A549 (cell line): ENCODE data around the gene PSMD5. TPM values are rescaled to one million over a fixed set of nuclear protein-coding genes. Genes with fewer than 3 reads are reported as not detected.
A peak's percentile ranks its signal among the peaks of the same experiment; 100 is the strongest.

Source experiments
- ATAC-seq, 2 experiments: fragments of 200-7000 bp in 1 of 2; fragments of >200 bp in 1 of 2; cut with Nextera tagmentation in 1 of 2; cut with Tn5 transposase in 1 of 2; 3 replicates each; pipeline versions ENCODE4 v1.8.0 to v1.9.1; 2018 to 2020; ENCODE audit warnings: mild to moderate bottlenecking in 1 of 2, moderate library complexity in 1 of 2
- CTCF ChIA-PET: fragments of 300-600 bp; sonication (Branson Sonifier 250); formaldehyde crosslinking; extraction: SDS; loops from one replicate; lab custom pipeline; 2021; ENCODE audit warnings: antibody characterized with exemption, inconsistent platforms; lab: Yijun Ruan, JAX
- POLR2A ChIA-PET: fragments of 350-600 bp; formaldehyde crosslinking; extraction: SDS; loops from one replicate; lab custom pipeline; 2021; ENCODE audit warnings: antibody characterized with exemption, inconsistent platforms; lab: Yijun Ruan, JAX
- DNase-seq, 2 experiments: peaks; one replicate each; pipeline versions ENCODE4 v3.0.0 to v3.0.0-alpha.2; 2011 to 2016; ENCODE audit warnings: low read depth in 1 of 2, low spot score in 1 of 2
- FAIRE-seq: peaks from 2 replicates; lab custom pipeline; 2011; peaks lifted over from hg19 to GRCh38; lab: Jason Lieb, UNC
- H3K27ac ChIP-seq, 2 experiments: fragments of >200 bp; sonication (Bioruptor Twin); formaldehyde crosslinking; 3 replicates each; pipeline ENCODE4 v1.5.1; 2016 to 2017
- H3K4me1 ChIP-seq: fragments of >200 bp; sonication (Bioruptor Twin); formaldehyde crosslinking; 3 replicates; pipeline ENCODE4 v1.6.1; 2016
- H3K4me2 ChIP-seq: fragments of >200 bp; sonication (Bioruptor Twin); formaldehyde crosslinking; 3 replicates; pipeline ENCODE4 v1.6.1; 2016
- H3K4me3 ChIP-seq: fragments of >200 bp; sonication (Bioruptor Twin); formaldehyde crosslinking; 3 replicates; pipeline ENCODE4 v1.5.1; 2016
- H3K9me3 ChIP-seq: fragments of >200 bp; sonication (Bioruptor Twin); formaldehyde crosslinking; 3 replicates; pipeline ENCODE4 v1.6.1; 2016
- ATOH8 ChIP-seq: fragments of 250-450 bp; sonication (Bioruptor Pico); IDR thresholded peaks from 2 replicates; pipeline ENCODE4 v1.5.0; 2020; ENCODE audit warnings: low read depth, mild to moderate bottlenecking, moderate library complexity
- CBX2 ChIP-seq: fragments of 200-600 bp; sonication (generic); IDR thresholded peaks from 2 replicates; pipeline ENCODE4 v1.6.1; 2016; ENCODE audit warnings: low read depth, mild to moderate bottlenecking, borderline replicate concordance
- CBX8 ChIP-seq: fragments of 200-600 bp; sonication (generic); IDR thresholded peaks from 2 replicates; pipeline ENCODE4 v1.6.1; 2016
- CEBPB ChIP-seq, 2 experiments: fragments of >200 bp in 1 of 2; sonication (Bioruptor Twin) in 1 of 2; formaldehyde crosslinking in 1 of 2; IDR thresholded peaks; 2 replicates each; pipeline ENCODE4 v1.6.1; 2012 to 2016
- CHD4 ChIP-seq: fragments of 200-600 bp; sonication (generic); IDR thresholded peaks from 2 replicates; pipeline ENCODE4 v1.6.1; 2016; ENCODE audit warnings: antibody characterized with exemption, mild to moderate bottlenecking, borderline replicate concordance
- EP300 ChIP-seq, 2 experiments: fragments of >200 bp; sonication (Bioruptor Twin); formaldehyde crosslinking; IDR thresholded peaks; 2 replicates in 1 of 2; 3 replicates in 1 of 2; pipeline ENCODE4 v1.6.1; 2016 to 2017
- FOXS1 ChIP-seq: fragments of 250-450 bp; sonication (Bioruptor Pico); IDR thresholded peaks from 2 replicates; pipeline ENCODE4 v1.5.0; 2020; ENCODE audit warnings: mild to moderate bottlenecking, moderate library complexity
- HEYL ChIP-seq: fragments of 250-450 bp; sonication (Bioruptor Pico); IDR thresholded peaks from 2 replicates; pipeline ENCODE4 v1.8.0; 2021; ENCODE audit warnings: mild to moderate bottlenecking, moderate library complexity
- HOXB13 ChIP-seq: fragments of 250-450 bp; sonication (Bioruptor Pico); IDR thresholded peaks from 2 replicates; pipeline ENCODE4 v1.5.0; 2020; ENCODE audit warnings: low read depth, mild to moderate bottlenecking, moderate library complexity
- JUNB ChIP-seq: fragments of >200 bp; sonication (Bioruptor Twin); formaldehyde crosslinking; IDR thresholded peaks from 2 replicates; pipeline ENCODE4 v1.6.1; 2016
- MAFK ChIP-seq: fragments of 450-650 bp; IDR thresholded peaks from 2 replicates; pipeline ENCODE4 v1.6.1; 2014; ENCODE audit not compliant: partially characterized antibody
- MAZ ChIP-seq: fragments of 150-350 bp; IDR thresholded peaks from 2 replicates; pipeline ENCODE4 v1.6.1; 2014; ENCODE audit warnings: antibody characterized with exemption, low read depth, low read length, borderline replicate concordance
- MYC ChIP-seq: IDR thresholded peaks from 2 replicates; pipeline ENCODE4 v1.6.1; 2012; ENCODE audit warnings: mild to moderate bottlenecking, inconsistent platforms, low read length, improper control_type of control experiment, borderline replicate concordance
- NPAS2 ChIP-seq: fragments of 250-450 bp; sonication (Bioruptor Pico); IDR thresholded peaks from 2 replicates; pipeline ENCODE4 v1.8.0; 2022; ENCODE audit warnings: mild to moderate bottlenecking, moderate library complexity, borderline replicate concordance
- PHF8 ChIP-seq: fragments of 200-600 bp; sonication (generic); IDR thresholded peaks from 2 replicates; pipeline ENCODE4 v1.6.1; 2016; ENCODE audit warnings: low read depth, mild to moderate bottlenecking, antibody characterized with exemption, moderate library complexity, borderline replicate concordance
- POLR2A ChIP-seq: IDR thresholded peaks from 2 replicates; pipeline ENCODE4 v1.6.1; 2012; ENCODE audit warnings: mild to moderate bottlenecking, low read length
- POLR2AphosphoS2 ChIP-seq: conservative IDR thresholded peaks from 2 replicates; pipeline ENCODE4 v1.6.1; 2012; ENCODE audit warnings: low read length, improper control_type of control experiment, inconsistent platforms
- RARB ChIP-seq: fragments of 250-450 bp; sonication (Bioruptor Pico); IDR thresholded peaks from 2 replicates; pipeline ENCODE4 v1.8.0; 2021; ENCODE audit warnings: mild to moderate bottlenecking, moderate library complexity
- RCOR1 ChIP-seq: fragments of 150-350 bp; IDR thresholded peaks from 2 replicates; pipeline ENCODE4 v1.6.1; 2014; ENCODE audit warnings: antibody characterized with exemption, low read length, low read depth
- SMC3 ChIP-seq: fragments of >200 bp; sonication (Bioruptor Twin); formaldehyde crosslinking; IDR thresholded peaks from 3 replicates; pipeline ENCODE4 v1.6.1; 2018; ENCODE audit warnings: inconsistent platforms
- TP53 ChIP-seq: fragments of 250-450 bp; sonication (Bioruptor Pico); IDR thresholded peaks from 2 replicates; pipeline ENCODE4 v1.5.0; 2021; ENCODE audit warnings: mild to moderate bottlenecking, moderate library complexity
- ZSCAN20 ChIP-seq: fragments of 250-450 bp; sonication (Bioruptor Pico); IDR thresholded peaks from 2 replicates; pipeline ENCODE4 v1.8.0; 2022; ENCODE audit warnings: mild to moderate bottlenecking, moderate library complexity
- WGBS: methylation state at CpG from one replicate; pipeline ENCODE4 v1.1.6; 2017; ENCODE audit errors: missing lambda C conversion rate; 5-methylcytosine and 5-hydroxymethylcytosine counted together
- polyA plus RNA-seq, 4 experiments: library from polyadenylated mRNA; depleted of rRNA in 3 of 4; stranded (reverse); fragments of >200 nt; fragmentation: RNase III in 1 of 4; extraction: RNeasy Plus Mini Kit Qiagen cat#74134 plus additional on column Dnase treatment in 1 of 4; gene quantifications; 2 replicates in 3 of 4; 3 replicates in 1 of 4; pipeline ENCODE4 v1.2.3, GENCODE V29; 2011 to 2017
- TF ChIP-seq, protein P1 (sequence below): IDR thresholded peaks from 2 replicates; pipeline ENCODE4 v1.6.1; 2012
- TF ChIP-seq, protein P2 (sequence below): IDR thresholded peaks from 2 replicates; pipeline ENCODE4 v1.6.1; 2012
- TF ChIP-seq, protein P3 (sequence below): fragments of >200 bp; sonication (Bioruptor Twin); formaldehyde crosslinking; IDR thresholded peaks from 3 replicates; pipeline ENCODE4 v1.5.1; 2016
- TF ChIP-seq, protein P4 (sequence below): fragments of >200 bp; sonication (Bioruptor Twin); formaldehyde crosslinking; IDR thresholded peaks from 3 replicates; pipeline ENCODE4 v1.6.1; 2016

The PSMD5 gene
- polyA plus RNA-seq, 2 of the 4 experiments (the other 2 are of a cell fraction) = 34.6 to 63.7 TPM

- POLR2A ChIA-PET = interaction anchor here (2.4 kb wide), 1 partner anchor 76 kb away, joined by 17 read pairs; the partner anchor contains the start of gene FBXW2
- peaks cover 37% of the 10 kb centered on the region for H3K4me1 ChIP-seq
- peak overlapping the region; percentile 92 for H3K4me2 ChIP-seq
- no peak for DNase-seq
- peak overlapping the region; percentile 75 to 89; a peak in 4 of 6 replicates for H3K27ac ChIP-seq
- WGBS = 94% methylated on average over 10 of the region's 10 CpGs
- H3K4me3 ChIP-seq = no peak overlapping the region
- ATAC-seq = no peak
- TF ChIP-seq MAFK (peak; percentile 63), RCOR1 (no peak), CHD4 (no peak)
- TF ChIP-seq, protein P1, sequence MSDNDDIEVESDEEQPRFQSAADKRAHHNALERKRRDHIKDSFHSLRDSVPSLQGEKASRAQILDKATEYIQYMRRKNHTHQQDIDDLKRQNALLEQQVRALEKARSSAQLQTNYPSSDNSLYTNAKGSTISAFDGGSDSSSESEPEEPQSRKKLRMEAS = no peak
- CTCF ChIA-PET = interaction anchor here (0.9 to 3.6 kb wide), 16 partner anchors 12 to 186 kb away, joined by 3 to 18 read pairs (median 4); no protein-coding TSS in a partner anchor
- no peaks in the 10 kb centered on the region for H3K9me3 ChIP-seq
- no peak for FAIRE-seq
These were observed 27.0 kb upstream of the PSMD5 start for GRCh38 chr9:120869726-120870125.

GRCh38 chr9:120869360-120869687 lies 26.6 kb upstream of the PSMD5 start:
- FAIRE-seq (no peak), DNase-seq (no peak), ATAC-seq (no peak)
- TF ChIP-seq CBX2 (no peak), ATOH8 (CRISPR knock-in tag) (no peak), MAZ (no peak), NPAS2 (CRISPR knock-in tag) (no peak), POLR2A (no peak), ZSCAN20 (CRISPR knock-in tag) (no peak), MAFK (no peak), POLR2AphosphoS2 (no peak), EP300 (IDR thresholded peaks at IDR 0.05) (no peak), PHF8 (no peak)
- TF ChIP-seq, protein P2, sequence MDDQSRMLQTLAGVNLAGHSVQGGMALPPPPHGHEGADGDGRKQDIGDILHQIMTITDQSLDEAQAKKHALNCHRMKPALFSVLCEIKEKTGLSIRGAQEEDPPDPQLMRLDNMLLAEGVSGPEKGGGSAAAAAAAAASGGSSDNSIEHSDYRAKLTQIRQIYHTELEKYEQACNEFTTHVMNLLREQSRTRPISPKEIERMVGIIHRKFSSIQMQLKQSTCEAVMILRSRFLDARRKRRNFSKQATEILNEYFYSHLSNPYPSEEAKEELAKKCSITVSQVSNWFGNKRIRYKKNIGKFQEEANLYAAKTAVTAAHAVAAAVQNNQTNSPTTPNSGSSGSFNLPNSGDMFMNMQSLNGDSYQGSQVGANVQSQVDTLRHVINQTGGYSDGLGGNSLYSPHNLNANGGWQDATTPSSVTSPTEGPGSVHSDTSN = no peak
- no peaks in the 10 kb centered on the region for H3K9me3 ChIP-seq
- CTCF ChIA-PET = interaction anchor here (0.9 to 3.6 kb wide), 15 partner anchors 11 to 191 kb away, joined by 3 to 18 read pairs (median 4); no protein-coding TSS in a partner anchor
- 32% methylated on average over 10 of the region's 10 CpGs for WGBS
- H3K4me2 ChIP-seq = peak overlapping the region; percentile 92
- POLR2A ChIA-PET = interaction anchor here (2.4 kb wide), 1 partner anchor 76 kb away, joined by 17 read pairs; the partner anchor contains the start of gene FBXW2
- H3K27ac ChIP-seq = peak overlapping the region; percentile 75 to 89
- H3K4me1 ChIP-seq = peaks cover 33% of the 10 kb centered on the region
- H3K4me3 ChIP-seq = peak overlapping the region; percentile 38

- Histone ChIP-seq H3K4me1 (peaks cover 28% of the 10 kb centered on the region), H3K9me3 (no peaks in the 10 kb centered on the region), H3K4me2 (peak overlapping the region; percentile 92), H3K27ac (peak overlapping the region; percentile 78 to 89), H3K4me3 (peak overlapping the region; percentile 39)
- FAIRE-seq (no peak), ATAC-seq (peak; percentile 97), DNase-seq (peak; percentile 96 to 98)
- WGBS = 11% methylated on average over 9 of the region's 52 CpGs
- ChIA-PET POLR2A (interaction anchor here (0.7 to 2.4 kb wide), 4 partner anchors 13 to 76 kb away, joined by 3 to 17 read pairs (median 4); partner anchors contain the start of gene FBXW2), CTCF (interaction anchor here (0.9 to 3.6 kb wide), 14 partner anchors 11 to 191 kb away, joined by 3 to 18 read pairs (median 4); no protein-coding TSS in a partner anchor)
- TF ChIP-seq, protein P2 = peak; percentile 41; the same call in 1 of the 2 replicates
- TF ChIP-seq FOXS1 (no peak), CEBPB (IDR thresholded peaks at IDR 0.05) (no peak), RARB (CRISPR knock-in tag) (no peak), POLR2A (peak; percentile 48), HEYL (CRISPR knock-in tag) (no peak), TP53 (CRISPR knock-in tag) (no peak), CBX8 (no peak), JUNB (no peak), MAZ (no peak), MYC (no peak), SMC3 (peak; percentile 48; the same call in 2 of the 3 replicates), HOXB13 (CRISPR knock-in tag) (no peak), NPAS2 (CRISPR knock-in tag) (no peak)
- TF ChIP-seq, protein P3, sequence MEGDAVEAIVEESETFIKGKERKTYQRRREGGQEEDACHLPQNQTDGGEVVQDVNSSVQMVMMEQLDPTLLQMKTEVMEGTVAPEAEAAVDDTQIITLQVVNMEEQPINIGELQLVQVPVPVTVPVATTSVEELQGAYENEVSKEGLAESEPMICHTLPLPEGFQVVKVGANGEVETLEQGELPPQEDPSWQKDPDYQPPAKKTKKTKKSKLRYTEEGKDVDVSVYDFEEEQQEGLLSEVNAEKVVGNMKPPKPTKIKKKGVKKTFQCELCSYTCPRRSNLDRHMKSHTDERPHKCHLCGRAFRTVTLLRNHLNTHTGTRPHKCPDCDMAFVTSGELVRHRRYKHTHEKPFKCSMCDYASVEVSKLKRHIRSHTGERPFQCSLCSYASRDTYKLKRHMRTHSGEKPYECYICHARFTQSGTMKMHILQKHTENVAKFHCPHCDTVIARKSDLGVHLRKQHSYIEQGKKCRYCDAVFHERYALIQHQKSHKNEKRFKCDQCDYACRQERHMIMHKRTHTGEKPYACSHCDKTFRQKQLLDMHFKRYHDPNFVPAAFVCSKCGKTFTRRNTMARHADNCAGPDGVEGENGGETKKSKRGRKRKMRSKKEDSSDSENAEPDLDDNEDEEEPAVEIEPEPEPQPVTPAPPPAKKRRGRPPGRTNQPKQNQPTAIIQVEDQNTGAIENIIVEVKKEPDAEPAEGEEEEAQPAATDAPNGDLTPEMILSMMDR = peak; percentile 51
- TF ChIP-seq, protein P4, sequence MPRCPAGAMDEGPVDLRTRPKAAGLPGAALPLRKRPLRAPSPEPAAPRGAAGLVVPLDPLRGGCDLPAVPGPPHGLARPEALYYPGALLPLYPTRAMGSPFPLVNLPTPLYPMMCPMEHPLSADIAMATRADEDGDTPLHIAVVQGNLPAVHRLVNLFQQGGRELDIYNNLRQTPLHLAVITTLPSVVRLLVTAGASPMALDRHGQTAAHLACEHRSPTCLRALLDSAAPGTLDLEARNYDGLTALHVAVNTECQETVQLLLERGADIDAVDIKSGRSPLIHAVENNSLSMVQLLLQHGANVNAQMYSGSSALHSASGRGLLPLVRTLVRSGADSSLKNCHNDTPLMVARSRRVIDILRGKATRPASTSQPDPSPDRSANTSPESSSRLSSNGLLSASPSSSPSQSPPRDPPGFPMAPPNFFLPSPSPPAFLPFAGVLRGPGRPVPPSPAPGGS = peak; percentile 1; the same call in 2 of the 3 replicates
- TF ChIP-seq, protein P1 = 0 out of 2 replicates have a peak, but pooled peaks have one; percentile 63
These were observed 26.1 kb upstream of the PSMD5 start for GRCh38 chr9:120868676-120869359.
